ENCODE measurements around the gene SCLT1. TPM values are rescaled to one million over a fixed set of nuclear protein-coding genes. Genes with fewer than 3 reads are reported as not detected.

The SCLT1 gene
- total RNA-seq, 1 experiment from 2014 or later: 15.2 TPM

- POLR2A ChIA-PET (ENCODE audit: unreplicated experiment): no interaction called here
- intact Hi-C loops (cut with micrococcal nuclease): loop anchor here (2.0 to 5.0 kb wide), 2 partner anchors 295 to 671 kb away; no protein-coding TSS in a partner anchor
These were observed 231.4 kb downstream of the SCLT1 start for GRCh38 chr4:128861856-128862518.

GRCh38 chr4:128859887-128860677 is 233.3 kb downstream of the SCLT1 start:
- H3K9ac ChIP-seq (ENCODE audit: low read length): no peak overlapping the region
- POLR2A ChIA-PET (ENCODE audit: unreplicated experiment): no interaction called here

More at GRCh38 chr4:128861856-128862518, 231.4 kb downstream of the SCLT1 start:
- no peak for DNase-seq
- Histone ChIP-seq H4K20me1 (ENCODE audit: low read length) (no peaks in the 10 kb centered on the region), H3K27me3 (ENCODE audit: low read length) (no peaks in the 10 kb centered on the region), H3K9me3 (ENCODE audit: low read length) (no peaks in the 10 kb centered on the region), H3K9ac (ENCODE audit: low read length) (no peak overlapping the region), H3K9me2 (replicated peaks; ENCODE audit: low read length) (no peaks in the 10 kb centered on the region), H3K4me1 (ENCODE audit: insufficient read depth, low read length) (no peaks in the 10 kb centered on the region), H3F3A (ENCODE audit: low read length, unreplicated experiment) (no peaks in the 10 kb centered on the region), H3K4me2 (ENCODE audit: low read length) (no peak overlapping the region), H3K79me2 (ENCODE audit: low read length) (no peaks in the 10 kb centered on the region), H2AFZ (ENCODE audit: low read length) (no peak overlapping the region), H3K4me3 (ENCODE audit: low read length) (no peak overlapping the region), H3K27ac (ENCODE audit: low read length) (no peak overlapping the region), H3K36me3 (ENCODE audit: low read depth, low read length) (no peaks in the 10 kb centered on the region; the same call in 1 of the 2 replicates)
- no TSS peak for BruUV-seq (replicated peaks)
- no peak for ATAC-seq
- CTCF ChIA-PET: no interaction called here
- TF ChIP-seq EZH2phosphoT487 (IDR thresholded peaks at IDR 0.05; ENCODE audit: borderline replicate concordance, low read length) (no peak), EZH2 (IDR thresholded peaks at IDR 0.05; ENCODE audit: low read length, unreplicated experiment) (no peak), CTCF (conservative IDR thresholded peaks at IDR 0.05; ENCODE audit: low read depth, low read length) (no peak)

More at GRCh38 chr4:128859887-128860677, 233.3 kb downstream of the SCLT1 start:
- no peaks in the 10 kb centered on the region for H4K20me1 ChIP-seq (ENCODE audit: low read length)
- H3K4me3 ChIP-seq (ENCODE audit: low read length): no peak overlapping the region
- H2AFZ ChIP-seq (ENCODE audit: low read length): no peak overlapping the region
- no peaks in the 10 kb centered on the region for H3K27me3 ChIP-seq (ENCODE audit: low read length)
- CTCF ChIA-PET: no interaction called here
- no peaks in the 10 kb centered on the region for H3K9me3 ChIP-seq (ENCODE audit: low read length)
- no peaks in the 10 kb centered on the region for H3F3A ChIP-seq (ENCODE audit: low read length, unreplicated experiment)
- H3K4me2 ChIP-seq (ENCODE audit: low read length): no peak overlapping the region
- ATAC-seq (no peak), DNase-seq (no peak)
- H3K27ac ChIP-seq (ENCODE audit: low read length): no peak overlapping the region
- intact Hi-C loops (cut with micrococcal nuclease): loop anchor here (5.0 kb wide), 1 partner anchor 293 kb away; no protein-coding TSS in a partner anchor
- TF ChIP-seq EZH2phosphoT487 (IDR thresholded peaks at IDR 0.05; ENCODE audit: borderline replicate concordance, low read length): no peak
- TF ChIP-seq EZH2 (IDR thresholded peaks at IDR 0.05; ENCODE audit: low read length, unreplicated experiment): no peak
- no peak for TF ChIP-seq CTCF (conservative IDR thresholded peaks at IDR 0.05; ENCODE audit: low read depth, low read length)
- peaks cover 4% of the 10 kb centered on the region; the same call in 1 of the 2 replicates for H3K36me3 ChIP-seq (ENCODE audit: low read depth, low read length)
- BruUV-seq (replicated peaks): no TSS peak
- no peaks in the 10 kb centered on the region for H3K4me1 ChIP-seq (ENCODE audit: insufficient read depth, low read length)
- H3K9me2 ChIP-seq (replicated peaks; ENCODE audit: low read length): no peaks in the 10 kb centered on the region
- no peaks in the 10 kb centered on the region for H3K79me2 ChIP-seq (ENCODE audit: low read length)

Measured in PC-3 (cell line).